HCT116 (cell line): ENCODE results near the gene ALG3. TPM values are rescaled to one million over a fixed set of nuclear protein-coding genes. Genes with fewer than 3 reads are reported as not detected.

Source experiments
- ATAC-seq: fragments of 200-7000 bp; cut with Tn5 transposase; 2 replicates; pipeline ENCODE4 v1.9.1; 2020; ENCODE audit warnings: mild to moderate bottlenecking, moderate library complexity
- BruUV-seq: library from RNA; stranded (reverse); fragments of 400-500 nt; replicated peaks from 2 replicates; lab custom pipeline; 2021; lab: Mats Ljungman, UMichigan
- CTCF ChIA-PET: fragments of 300-600 bp; sonication (Branson Sonifier 250); formaldehyde crosslinking; loops from one replicate; lab custom pipeline; 2021; ENCODE audit warnings: antibody characterized with exemption; lab: Charles Lee
- POLR2A ChIA-PET: fragments of 300-600, 350-600 bp; sonication (Branson Sonifier 250); formaldehyde crosslinking; loops from one replicate; lab custom pipeline; 2021; ENCODE audit warnings: antibody characterized with exemption; lab: Charles Lee
- RAD21 ChIA-PET, 2 experiments: fragments of 300-600 bp; sonication (Branson Sonifier 250); formaldehyde crosslinking; loops; one replicate each; lab custom pipeline; 2023; ENCODE audit warnings: low total read pairs in 2 of 2; ENCODE audit not compliant: uncharacterized antibody in 2 of 2, unreplicated experiment in 2 of 2, low non-redundant PET in 1 of 2; lab: Charles Lee
- DNase-seq: peaks from one replicate; pipeline ENCODE4 v3.0.0-alpha.2; 2010; ENCODE audit warnings: low read depth, low spot score
- H2AFZ ChIP-seq: fragments of 200-600 bp; shearing (Covaris generic), sonication (generic); 2 replicates; pipeline ENCODE4 v1.6.1; 2017; ENCODE audit warnings: low read depth, mixed run types, mixed read lengths, antibody characterized with exemption, low read length; ENCODE audit not compliant: poor library complexity, severe bottlenecking
- H3K27ac ChIP-seq: 2 replicates; pipeline ENCODE4 v1.5.1; 2012; ENCODE audit warnings: low read depth, low read length
- H3K27me3 ChIP-seq: fragments of 200-600 bp; sonication (generic); 2 replicates; pipeline ENCODE4 v1.6.1; 2016; ENCODE audit warnings: mixed run types, low read length, mixed read lengths; ENCODE audit not compliant: insufficient read depth
- H3K36me3 ChIP-seq, 2 experiments: fragments of 200-500 bp in 1 of 2; fragments of 200-600 bp in 1 of 2; sonication (Bioruptor generic) in 1 of 2; sonication (generic) in 1 of 2; 2 replicates each; pipeline versions ENCODE4 v1.5.1 to v1.6.1; 2014 to 2016; ENCODE audit warnings: low read length in 2 of 2, inconsistent platforms in 1 of 2, mixed read lengths in 1 of 2, mixed run types in 1 of 2; ENCODE audit not compliant: insufficient read depth in 2 of 2, control insufficient read depth in 1 of 2
- H3K4me1 ChIP-seq, 2 experiments: fragments of 200-600 bp in 1 of 2; sonication (generic) in 1 of 2; 2 replicates each; pipeline versions ENCODE4 v1.5.1 to v1.6.1; 2012 to 2017; ENCODE audit warnings: low read length in 2 of 2, inconsistent platforms in 1 of 2, mild to moderate bottlenecking in 1 of 2, mixed read lengths in 1 of 2, mixed run types in 1 of 2, moderate library complexity in 1 of 2; ENCODE audit not compliant: insufficient read depth in 2 of 2, control insufficient read depth in 1 of 2
- H3K4me2 ChIP-seq: fragments of 200-600 bp; sonication (generic); 2 replicates; pipeline ENCODE4 v1.6.1; 2017; ENCODE audit warnings: mixed run types, low read length, mixed read lengths
- H3K4me3 ChIP-seq, 2 experiments: fragments of 200-600 bp in 1 of 2; sonication (generic) in 1 of 2; replicated peaks in 1 of 2; 2 replicates each; pipeline ENCODE4 v1.5.1; 2011 to 2016; ENCODE audit warnings: low read length in 2 of 2, control low read depth in 1 of 2, low read depth in 1 of 2, mild to moderate bottlenecking in 1 of 2, mixed read lengths in 1 of 2, mixed run types in 1 of 2
- H3K79me2 ChIP-seq: fragments of 200-600 bp; sonication (generic); 2 replicates; pipeline ENCODE4 v1.6.1; 2017; ENCODE audit warnings: mild to moderate bottlenecking, mixed run types, low read length, moderate library complexity, mixed read lengths; ENCODE audit not compliant: insufficient read depth
- H3K9ac ChIP-seq: fragments of 200-600 bp; sonication (generic); 2 replicates; pipeline ENCODE4 v1.6.1; 2016; ENCODE audit warnings: low read length, mixed read lengths
- H3K9me2 ChIP-seq: fragments of 200-600 bp; sonication (generic), shearing (Covaris generic); 2 replicates; pipeline ENCODE4 v1.6.1; 2017; ENCODE audit warnings: mixed run types, mild to moderate bottlenecking, moderate library complexity; ENCODE audit not compliant: insufficient read depth
- H3K9me3 ChIP-seq, 2 experiments: fragments of 200-500 bp in 1 of 2; fragments of 200-600 bp in 1 of 2; sonication (Bioruptor generic) in 1 of 2; sonication (generic) in 1 of 2; 2 replicates each; pipeline ENCODE4 v1.6.1; 2014 to 2017; ENCODE audit warnings: low read length in 2 of 2, mixed read lengths in 2 of 2, inconsistent platforms in 1 of 2, low read depth in 1 of 2, mild to moderate bottlenecking in 1 of 2, mixed run types in 1 of 2, moderate library complexity in 1 of 2; ENCODE audit not compliant: control insufficient read depth in 1 of 2, insufficient read depth in 1 of 2
- H4K20me1 ChIP-seq: fragments of 200-600 bp; sonication (generic), shearing (Covaris generic); 2 replicates; pipeline ENCODE4 v1.6.1; 2017; ENCODE audit warnings: mixed run types, mild to moderate bottlenecking, moderate library complexity; ENCODE audit not compliant: insufficient read depth
- CBX3 ChIP-seq: IDR thresholded peaks from 2 replicates; pipeline ENCODE4 v1.6.1; 2012; ENCODE audit warnings: low read depth
- CEBPB ChIP-seq: IDR thresholded peaks from 2 replicates; pipeline ENCODE4 v1.6.1; 2012; ENCODE audit warnings: low read depth
- ELF1 ChIP-seq: IDR thresholded peaks from 2 replicates; pipeline ENCODE4 v1.6.1; 2012; ENCODE audit warnings: low read depth, borderline replicate concordance
- EZH2 ChIP-seq: fragments of 200-600 bp; sonication (generic); IDR thresholded peaks from 2 replicates; pipeline ENCODE4 v1.6.1; 2017; ENCODE audit warnings: antibody characterized with exemption, mixed run types
- EZH2phosphoT487 ChIP-seq: fragments of 200-600 bp; IDR thresholded peaks from 2 replicates; pipeline ENCODE4 v1.6.1; 2018; ENCODE audit warnings: antibody characterized with exemption, borderline replicate concordance
- FOSL1 ChIP-seq: IDR thresholded peaks from 2 replicates; pipeline ENCODE4 v1.6.1; 2012; ENCODE audit warnings: low read depth
- JUND ChIP-seq: IDR thresholded peaks from 2 replicates; pipeline ENCODE4 v1.6.1; 2012
- POLR2A ChIP-seq: IDR thresholded peaks from 2 replicates; pipeline ENCODE4 v1.7.0; 2011; ENCODE audit warnings: borderline replicate concordance; ENCODE audit not compliant: insufficient read depth, insufficient read length; ENCODE audit errors: extremely low read depth
- POLR2AphosphoS5 ChIP-seq: IDR thresholded peaks from 2 replicates; pipeline ENCODE4 v1.6.1; 2011; ENCODE audit warnings: mild to moderate bottlenecking, low read depth, low read length, moderate library complexity
- RAD21 ChIP-seq: IDR thresholded peaks from 2 replicates; pipeline ENCODE4 v1.6.1; 2012; ENCODE audit warnings: low read depth, mild to moderate bottlenecking
- SIN3A ChIP-seq: IDR thresholded peaks from 2 replicates; pipeline ENCODE4 v1.6.1; 2012; ENCODE audit warnings: low read depth
- SRF ChIP-seq: IDR thresholded peaks from 2 replicates; pipeline ENCODE4 v1.6.1; 2012; ENCODE audit warnings: low read depth
- YY1 ChIP-seq: IDR thresholded peaks from 2 replicates; pipeline ENCODE4 v1.6.1; 2011; ENCODE audit warnings: low read length, low read depth, moderate library complexity, mild to moderate bottlenecking; ENCODE audit not compliant: insufficient replicate concordance; ENCODE audit errors: extremely low read depth
- ZFX ChIP-seq: fragments of 450-650 bp; IDR thresholded peaks from 2 replicates; pipeline ENCODE4 v1.6.1; 2017
- ZNF274 ChIP-seq: fragments of 200-500 bp; sonication (Bioruptor generic); IDR thresholded peaks from 2 replicates; pipeline ENCODE4 v1.6.1; 2014; ENCODE audit warnings: mild to moderate bottlenecking, low read depth, low read length, inconsistent platforms
- intact Hi-C: fragments of 100-400 bp; cut with micrococcal nuclease; formaldehyde crosslinking; loops from 2 replicates; pipeline ENCODE4 v1.10.0; 2022
- total RNA-seq: library from RNA; stranded (reverse); gene quantifications from one replicate; pipeline ENCODE4 v1.2.1, GENCODE V29; 2021; ENCODE audit not compliant: unreplicated experiment
- TF ChIP-seq, protein P1 (sequence below), 3 experiments: fragments of 200-600 bp in 1 of 3; sonication (generic) in 1 of 3; IDR thresholded peaks in 2 of 3; conservative IDR thresholded peaks in 1 of 3; 2 replicates each; pipeline ENCODE4 v1.5.1; 2012 to 2017; ENCODE audit warnings: low read depth in 2 of 3, low read length in 2 of 3, antibody characterized with exemption in 1 of 3, borderline replicate concordance in 1 of 3, control low read depth in 1 of 3, mild to moderate bottlenecking in 1 of 3, mixed read lengths in 1 of 3, mixed run types in 1 of 3, moderate library complexity in 1 of 3; ENCODE audit not compliant: insufficient read depth in 1 of 3
- TF ChIP-seq, protein P2 (sequence below): IDR thresholded peaks from 2 replicates; pipeline ENCODE4 v1.6.1; 2012; ENCODE audit warnings: low read depth
- TF ChIP-seq, protein P3 (sequence below): IDR thresholded peaks from 2 replicates; pipeline ENCODE4 v1.6.1; 2012

The ALG3 gene
- total RNA-seq, 1 experiment from 2014 or later: 56.6 TPM

DNA sequence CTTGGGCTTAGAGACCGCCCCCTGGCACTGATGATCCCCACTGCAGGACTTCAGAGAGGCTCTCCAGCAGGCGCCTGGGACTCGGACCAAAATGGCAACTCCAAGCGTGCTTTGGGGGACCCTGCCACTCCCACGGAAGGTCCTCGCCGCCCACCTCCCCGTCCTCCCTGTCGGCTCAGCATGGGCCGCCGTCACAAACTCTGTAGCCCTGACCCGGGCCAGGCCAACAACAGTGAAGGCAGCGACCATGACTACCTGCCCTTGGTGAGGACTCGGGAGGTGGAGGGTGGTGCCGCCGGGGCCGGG is 7.7 kb downstream of the ALG3 start:
- Histone ChIP-seq H4K20me1 (no peaks in the 10 kb centered on the region), H3K4me1 (no peaks in the 10 kb centered on the region), H3K4me3 (no peak overlapping the region), H3K9ac (no peak overlapping the region), H3K79me2 (peaks cover 10% of the 10 kb centered on the region), H3K4me2 (no peak overlapping the region), H3K27ac (no peak overlapping the region), H2AFZ (no peak overlapping the region), H3K27me3 (no peaks in the 10 kb centered on the region)
- intact Hi-C loops: no loop called here
- RAD21 ChIA-PET: interaction anchor here in 1 of 2 experiments (0.8 to 1.2 kb wide), 2 partner anchors 14 to 96 kb away, joined by 3 read pairs; no protein-coding TSS in a partner anchor
- no TSS peak for BruUV-seq
- no peak for TF ChIP-seq JUND
- TF ChIP-seq POLR2A: no peak
- no peak for TF ChIP-seq EZH2phosphoT487
- no peak for TF ChIP-seq RAD21
- no peak for TF ChIP-seq EZH2
- TF ChIP-seq SIN3A: no peak
- no peak for TF ChIP-seq POLR2AphosphoS5
- no peak for TF ChIP-seq ZNF274
- no peak for TF ChIP-seq ELF1
- TF ChIP-seq CEBPB: no peak
- TF ChIP-seq, protein P1, sequence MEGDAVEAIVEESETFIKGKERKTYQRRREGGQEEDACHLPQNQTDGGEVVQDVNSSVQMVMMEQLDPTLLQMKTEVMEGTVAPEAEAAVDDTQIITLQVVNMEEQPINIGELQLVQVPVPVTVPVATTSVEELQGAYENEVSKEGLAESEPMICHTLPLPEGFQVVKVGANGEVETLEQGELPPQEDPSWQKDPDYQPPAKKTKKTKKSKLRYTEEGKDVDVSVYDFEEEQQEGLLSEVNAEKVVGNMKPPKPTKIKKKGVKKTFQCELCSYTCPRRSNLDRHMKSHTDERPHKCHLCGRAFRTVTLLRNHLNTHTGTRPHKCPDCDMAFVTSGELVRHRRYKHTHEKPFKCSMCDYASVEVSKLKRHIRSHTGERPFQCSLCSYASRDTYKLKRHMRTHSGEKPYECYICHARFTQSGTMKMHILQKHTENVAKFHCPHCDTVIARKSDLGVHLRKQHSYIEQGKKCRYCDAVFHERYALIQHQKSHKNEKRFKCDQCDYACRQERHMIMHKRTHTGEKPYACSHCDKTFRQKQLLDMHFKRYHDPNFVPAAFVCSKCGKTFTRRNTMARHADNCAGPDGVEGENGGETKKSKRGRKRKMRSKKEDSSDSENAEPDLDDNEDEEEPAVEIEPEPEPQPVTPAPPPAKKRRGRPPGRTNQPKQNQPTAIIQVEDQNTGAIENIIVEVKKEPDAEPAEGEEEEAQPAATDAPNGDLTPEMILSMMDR (IDR thresholded peaks at IDR 0.05 in 2 of 3, conservative IDR thresholded peaks at IDR 0.05 in 1 of 3; ENCODE audit: borderline replicate concordance in 1 of 3, insufficient read depth in 1 of 3, low read depth in 2 of 3, low read length in 2 of 3): no peak
- no peak for TF ChIP-seq CBX3
- no peak for TF ChIP-seq ZFX
- no peak for TF ChIP-seq SRF
- TF ChIP-seq YY1: no peak
- TF ChIP-seq, protein P2, sequence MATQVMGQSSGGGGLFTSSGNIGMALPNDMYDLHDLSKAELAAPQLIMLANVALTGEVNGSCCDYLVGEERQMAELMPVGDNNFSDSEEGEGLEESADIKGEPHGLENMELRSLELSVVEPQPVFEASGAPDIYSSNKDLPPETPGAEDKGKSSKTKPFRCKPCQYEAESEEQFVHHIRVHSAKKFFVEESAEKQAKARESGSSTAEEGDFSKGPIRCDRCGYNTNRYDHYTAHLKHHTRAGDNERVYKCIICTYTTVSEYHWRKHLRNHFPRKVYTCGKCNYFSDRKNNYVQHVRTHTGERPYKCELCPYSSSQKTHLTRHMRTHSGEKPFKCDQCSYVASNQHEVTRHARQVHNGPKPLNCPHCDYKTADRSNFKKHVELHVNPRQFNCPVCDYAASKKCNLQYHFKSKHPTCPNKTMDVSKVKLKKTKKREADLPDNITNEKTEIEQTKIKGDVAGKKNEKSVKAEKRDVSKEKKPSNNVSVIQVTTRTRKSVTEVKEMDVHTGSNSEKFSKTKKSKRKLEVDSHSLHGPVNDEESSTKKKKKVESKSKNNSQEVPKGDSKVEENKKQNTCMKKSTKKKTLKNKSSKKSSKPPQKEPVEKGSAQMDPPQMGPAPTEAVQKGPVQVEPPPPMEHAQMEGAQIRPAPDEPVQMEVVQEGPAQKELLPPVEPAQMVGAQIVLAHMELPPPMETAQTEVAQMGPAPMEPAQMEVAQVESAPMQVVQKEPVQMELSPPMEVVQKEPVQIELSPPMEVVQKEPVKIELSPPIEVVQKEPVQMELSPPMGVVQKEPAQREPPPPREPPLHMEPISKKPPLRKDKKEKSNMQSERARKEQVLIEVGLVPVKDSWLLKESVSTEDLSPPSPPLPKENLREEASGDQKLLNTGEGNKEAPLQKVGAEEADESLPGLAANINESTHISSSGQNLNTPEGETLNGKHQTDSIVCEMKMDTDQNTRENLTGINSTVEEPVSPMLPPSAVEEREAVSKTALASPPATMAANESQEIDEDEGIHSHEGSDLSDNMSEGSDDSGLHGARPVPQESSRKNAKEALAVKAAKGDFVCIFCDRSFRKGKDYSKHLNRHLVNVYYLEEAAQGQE: no peak
- no peak for TF ChIP-seq FOSL1
- TF ChIP-seq, protein P3, sequence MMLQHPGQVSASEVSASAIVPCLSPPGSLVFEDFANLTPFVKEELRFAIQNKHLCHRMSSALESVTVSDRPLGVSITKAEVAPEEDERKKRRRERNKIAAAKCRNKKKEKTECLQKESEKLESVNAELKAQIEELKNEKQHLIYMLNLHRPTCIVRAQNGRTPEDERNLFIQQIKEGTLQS: no peak
- TF ChIP-seq, all 23 proteins: peak for 0
- H3K9me2 ChIP-seq: no peaks in the 10 kb centered on the region
- POLR2A ChIA-PET: no interaction called here
- ATAC-seq (peak; percentile 16), DNase-seq (no peak)
- CTCF ChIA-PET: interaction anchor here (1.8 kb wide), 1 partner anchor 9 kb away, joined by 4 read pairs; no protein-coding TSS in a partner anchor
- H3K9me3 ChIP-seq: no peaks in the 10 kb centered on the region
- peaks cover 28 to 37% of the 10 kb centered on the region in 2 experiments; a peak in 3 of 4 replicates for H3K36me3 ChIP-seq
